NCI-H2107 treated with DMSO at 0.1 percent for 48 hours (cell line): ENCODE measurements around the gene SIL1.
"Not testable (repeated sequence)": the region's sequence is repeated elsewhere in the genome, so short reads cannot be mapped to it uniquely, and the experiment has no call there.

Source experiments
- DNase-seq: peaks from one replicate; lab custom pipeline; 2025; ENCODE audit not compliant: unreplicated experiment; lab: John Stamatoyannopoulos, UW

Gene SIL1

GRCh38 chr5:139076111-139076510 is 122.1 kb downstream of the SIL1 start:
- no peak for DNase-seq

- no peak for DNase-seq
Measured at GRCh38 chr5:139075066-139076050, 122.8 kb downstream of the SIL1 start.

- DNase-seq = not testable (repeated sequence)
Measured at GRCh38 chr5:139073956-139074355, 124.2 kb downstream of the SIL1 start.

GRCh38 chr5:139068494-139069151 is 129.5 kb downstream of the SIL1 start:
- no peak for DNase-seq

GRCh38 chr5:139068060-139068459 is 130.1 kb downstream of the SIL1 start:
- DNase-seq = no peak

GRCh38 chr5:139065306-139065705 is 132.9 kb downstream of the SIL1 start:
- no peak for DNase-seq

GRCh38 chr5:139064613-139065012 is 133.6 kb downstream of the SIL1 start:
- DNase-seq = no peak

GRCh38 chr5:139063664-139064054 is 134.5 kb downstream of the SIL1 start:
- DNase-seq = no peak

- no peak for DNase-seq
Measured at GRCh38 chr5:139062910-139063663, 135.1 kb downstream of the SIL1 start.

- DNase-seq = no peak
Measured at GRCh38 chr5:139061856-139062255, 136.3 kb downstream of the SIL1 start.

GRCh38 chr5:139061274-139061673 is 136.9 kb downstream of the SIL1 start:
- no peak for DNase-seq

- DNase-seq = no peak
Measured at GRCh38 chr5:139058121-139058520, 140.0 kb downstream of the SIL1 start.

GRCh38 chr5:139057045-139057939 is 140.9 kb downstream of the SIL1 start:
- DNase-seq = not testable (repeated sequence)

GRCh38 chr5:139052975-139053374 is 145.2 kb downstream of the SIL1 start:
- DNase-seq = no peak

GRCh38 chr5:139051392-139051791 is 146.8 kb downstream of the SIL1 start:
- DNase-seq = peak; percentile 27

GRCh38 chr5:139050432-139050831 is 147.7 kb downstream of the SIL1 start:
- no peak for DNase-seq

GRCh38 chr5:139049780-139050179 is 148.4 kb downstream of the SIL1 start:
- no peak for DNase-seq

GRCh38 chr5:139046551-139046950 is 151.6 kb downstream of the SIL1 start:
- DNase-seq = no peak

GRCh38 chr5:139043157-139043905 is 154.8 kb downstream of the SIL1 start:
- DNase-seq = no peak

- DNase-seq = no peak
Measured at GRCh38 chr5:139040081-139040480, 158.1 kb downstream of the SIL1 start.
